Keratinocyte (primary cell): ENCODE results near the gene TNIP1. TPM values are rescaled to one million over a fixed set of nuclear protein-coding genes. Genes with fewer than 3 reads are reported as not detected.

Experiments used
- DNase-seq: peaks from one replicate; pipeline ENCODE4 v3.0.0-alpha.2; 2011; ENCODE audit warnings: low read depth, missing footprints, low spot score
- FAIRE-seq: peaks from 2 replicates; lab custom pipeline; 2011; peaks lifted over from hg19 to GRCh38; lab: Jason Lieb, UNC
- H2AFZ ChIP-seq: 2 replicates; pipeline ENCODE4 v1.6.0; 2012; ENCODE audit warnings: low read length, control low read depth, inconsistent platforms; ENCODE audit not compliant: control insufficient read depth
- H3K27ac ChIP-seq: 2 replicates; pipeline ENCODE4 v1.5.1; 2011; ENCODE audit warnings: low read length; ENCODE audit not compliant: control insufficient read depth, insufficient read depth
- H3K27me3 ChIP-seq: 3 replicates; pipeline ENCODE4 v1.6.0; 2011; ENCODE audit warnings: low read length; ENCODE audit not compliant: control insufficient read depth, insufficient read depth; ENCODE audit errors: extremely low read depth
- H3K36me3 ChIP-seq, 2 experiments: 2 replicates in 1 of 2; 3 replicates in 1 of 2; pipeline ENCODE4 v1.5.1; 2011; ENCODE audit warnings: low read length in 2 of 2, mild to moderate bottlenecking in 1 of 2; ENCODE audit not compliant: control insufficient read depth in 2 of 2, insufficient read depth in 2 of 2; ENCODE audit errors: extremely low read depth in 1 of 2
- H3K4me1 ChIP-seq: 3 replicates; pipeline ENCODE4 v1.5.1; 2011; ENCODE audit warnings: low read length; ENCODE audit not compliant: control insufficient read depth, insufficient read depth; ENCODE audit errors: extremely low read depth
- H3K4me2 ChIP-seq: 3 replicates; pipeline ENCODE4 v1.6.0; 2011; ENCODE audit warnings: low read depth, low read length; ENCODE audit not compliant: control insufficient read depth, insufficient read depth; ENCODE audit errors: extremely low read depth
- H3K4me3 ChIP-seq, 3 experiments: fragments of 200-600 bp in 1 of 3; sonication (generic) in 1 of 3; 2 replicates in 2 of 3; 3 replicates in 1 of 3; pipeline ENCODE4 v1.5.1; 2011 to 2016; ENCODE audit warnings: low read length in 3 of 3, mild to moderate bottlenecking in 3 of 3, control low read depth in 2 of 3, inconsistent platforms in 1 of 3, low read depth in 1 of 3, mixed read lengths in 1 of 3, mixed run types in 1 of 3, moderate library complexity in 1 of 3; ENCODE audit not compliant: control insufficient read depth in 2 of 3, insufficient read depth in 2 of 3; ENCODE audit errors: extremely low read depth in 1 of 3
- H3K79me2 ChIP-seq: 2 replicates; pipeline ENCODE4 v1.6.0; 2012; ENCODE audit warnings: low read length; ENCODE audit not compliant: control insufficient read depth, insufficient read depth
- H3K9ac ChIP-seq: 3 replicates; pipeline ENCODE4 v1.6.0; 2011; ENCODE audit warnings: low read length; ENCODE audit not compliant: control insufficient read depth, insufficient read depth; ENCODE audit errors: extremely low read depth
- H3K9me1 ChIP-seq: 3 replicates; pipeline ENCODE4 v1.6.0; 2011; ENCODE audit warnings: low read length; ENCODE audit not compliant: control insufficient read depth, insufficient read depth; ENCODE audit errors: extremely low read depth
- H3K9me3 ChIP-seq: 2 replicates; pipeline ENCODE4 v1.5.1; 2012; ENCODE audit warnings: low read depth, low read length; ENCODE audit not compliant: control insufficient read depth
- H4K20me1 ChIP-seq: 3 replicates; pipeline ENCODE4 v1.6.0; 2011; ENCODE audit warnings: low read length; ENCODE audit not compliant: control insufficient read depth, insufficient read depth; ENCODE audit errors: extremely low read depth
- CTCF ChIP-seq, 3 experiments: IDR thresholded peaks in 1 of 3; conservative IDR thresholded peaks in 1 of 3; optimal IDR thresholded peaks in 1 of 3; 2 replicates in 2 of 3; 3 replicates in 1 of 3; pipeline versions ENCODE3 to v1.5.1; 2011; ENCODE audit warnings: low read length in 3 of 3, mild to moderate bottlenecking in 3 of 3, moderate library complexity in 2 of 3, control low read depth in 1 of 3, inconsistent platforms in 1 of 3; ENCODE audit not compliant: insufficient read depth in 2 of 3; ENCODE audit errors: extremely low read depth in 1 of 3
- EZH2 ChIP-seq: IDR thresholded peaks from one replicate; pipeline ENCODE4 v1.6.1; 2012; ENCODE audit warnings: inconsistent platforms, mild to moderate bottlenecking, low read length, moderate library complexity
- dilution Hi-C: fragments of 300-500 bp; cut with MboI; formaldehyde crosslinking; loops from one replicate; pipeline ENCODE4 v1.7.0; 2020; ENCODE audit warnings: low sequenced_read_pairs; ENCODE audit not compliant: extremely low pct_ligation_motif_present
- polyA plus RNA-seq, 5 experiments: library from polyadenylated mRNA; depleted of rRNA in 3 of 5; stranded (reverse) in 3 of 5; stranded (forward) in 1 of 5; unstranded in 1 of 5; fragments of >200 nt; gene quantifications; 1 replicate in 1 of 5; 2 replicates in 3 of 5; 3 replicates in 1 of 5; pipeline versions ENCODE4 v1.2.1 to v1.2.3, GENCODE V29; 2011 to 2012; ENCODE audit warnings: missing spikeins in 2 of 5, low read depth in 1 of 5, low replicate concordance in 1 of 5

The TNIP1 gene
- polyA plus RNA-seq, 1 donor (not counting 4 experiments of a cell fraction or from before 2014, with no cell fraction given): 47.9 TPM

GRCh38 chr5:151016700-151017099, 64.1 kb downstream of the TNIP1 start:
- H3K9me3 ChIP-seq: no peaks in the 10 kb centered on the region
- H3K27me3 ChIP-seq: no peaks in the 10 kb centered on the region
- FAIRE-seq: no peak
- H3K4me2 ChIP-seq: no peak overlapping the region
- H3K36me3 ChIP-seq: no peaks in the 10 kb centered on the region
- no peak overlapping the region for H3K4me3 ChIP-seq
- dilution Hi-C loops: no loop called here
- TF ChIP-seq CTCF (optimal IDR thresholded peaks at IDR 0.05 in 1 of 3, IDR thresholded peaks at IDR 0.05 in 1 of 3, conservative IDR thresholded peaks at IDR 0.05 in 1 of 3; ENCODE audit: extremely low read depth in 1 of 3, insufficient read depth in 2 of 3, low read length in 3 of 3) (no peak), EZH2 (no peak)
- no peak overlapping the region for H3K9ac ChIP-seq
- no peak overlapping the region for H2AFZ ChIP-seq
- H3K4me1 ChIP-seq: peaks cover 8% of the 10 kb centered on the region
- no peak for DNase-seq
- H3K9me1 ChIP-seq: no peaks in the 10 kb centered on the region
- no peak overlapping the region for H3K27ac ChIP-seq
- no peaks in the 10 kb centered on the region for H3K79me2 ChIP-seq
- no peaks in the 10 kb centered on the region for H4K20me1 ChIP-seq

DNA sequence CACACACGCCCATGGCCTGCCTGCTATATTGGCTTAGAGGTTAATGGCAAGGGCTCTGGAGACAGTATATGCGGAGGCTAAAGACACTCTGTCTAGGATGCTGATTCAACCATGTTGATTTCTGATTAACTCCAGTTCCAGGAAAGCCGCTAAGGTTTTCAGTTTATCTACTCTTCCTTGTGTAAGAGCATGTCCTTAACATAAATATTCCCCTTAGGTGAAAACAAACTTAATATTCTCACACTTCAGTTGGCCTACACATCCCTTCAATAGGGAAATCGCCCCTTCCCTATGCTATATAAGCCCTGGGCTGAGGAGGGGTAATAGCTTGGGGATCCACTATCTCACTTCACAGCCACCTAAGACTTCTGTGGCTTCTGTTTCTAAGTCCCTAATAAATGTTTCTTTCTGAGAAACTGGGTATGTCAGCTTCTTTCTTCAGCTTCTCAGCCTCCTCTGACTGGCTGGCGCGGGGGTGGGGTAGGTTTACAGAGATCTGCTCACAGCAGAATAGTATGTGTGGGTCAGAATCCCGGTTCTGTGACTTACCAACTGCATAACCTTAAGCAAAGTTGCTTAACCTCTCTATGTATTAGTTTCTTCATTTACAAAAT, 64.8 kb downstream of the TNIP1 start:
- Histone ChIP-seq H2AFZ (no peak overlapping the region), H4K20me1 (no peaks in the 10 kb centered on the region), H3K4me3 (no peak overlapping the region), H3K27ac (no peak overlapping the region), H3K9me3 (no peaks in the 10 kb centered on the region), H3K36me3 (no peaks in the 10 kb centered on the region), H3K27me3 (no peaks in the 10 kb centered on the region), H3K79me2 (no peaks in the 10 kb centered on the region), H3K9ac (no peak overlapping the region), H3K4me1 (peaks cover 3% of the 10 kb centered on the region), H3K9me1 (no peaks in the 10 kb centered on the region), H3K4me2 (no peak overlapping the region)
- TF ChIP-seq EZH2 (no peak), CTCF (optimal IDR thresholded peaks at IDR 0.05 in 1 of 3, IDR thresholded peaks at IDR 0.05 in 1 of 3, conservative IDR thresholded peaks at IDR 0.05 in 1 of 3; ENCODE audit: extremely low read depth in 1 of 3, insufficient read depth in 2 of 3, low read length in 3 of 3) (no peak)
- DNase-seq: no peak
- no peak for FAIRE-seq
- dilution Hi-C loops: no loop called here
